Measurements from ENCODE around the gene SART3. TPM values are rescaled to one million over a fixed set of nuclear protein-coding genes. Genes with fewer than 3 reads are reported as not detected.

Gene SART3
- total RNA-seq, 4 donors from 2014 or later: 35.0 to 52.6 (median 36.5) TPM

- TF ChIP-seq CTCF (IDR thresholded peaks at IDR 0.05; ENCODE audit: low read depth): no peak
Measured at GRCh38 chr12:108567406-108568337, 6.7 kb upstream of the SART3 start.

- no peak for TF ChIP-seq CTCF (IDR thresholded peaks at IDR 0.05; ENCODE audit: low read depth)
Measured at GRCh38 chr12:108566452-108566851, 5.5 kb upstream of the SART3 start.

- TF ChIP-seq CTCF (IDR thresholded peaks at IDR 0.05; ENCODE audit: low read depth): no peak
Measured at GRCh38 chr12:108565976-108566375, 5.0 kb upstream of the SART3 start.

- no peak for TF ChIP-seq CTCF (IDR thresholded peaks at IDR 0.05; ENCODE audit: low read depth)
Measured at GRCh38 chr12:108565146-108565545, 4.2 kb upstream of the SART3 start.

GRCh38 chr12:108564724-108565123 is 3.8 kb upstream of the SART3 start:
- no peak for TF ChIP-seq CTCF (IDR thresholded peaks at IDR 0.05; ENCODE audit: low read depth)

- TF ChIP-seq CTCF (IDR thresholded peaks at IDR 0.05; ENCODE audit: low read depth): no peak
Measured at GRCh38 chr12:108563804-108564151, 2.8 kb upstream of the SART3 start.

GRCh38 chr12:108563136-108563803 is 2.3 kb upstream of the SART3 start:
- no peak for TF ChIP-seq CTCF (IDR thresholded peaks at IDR 0.05; ENCODE audit: low read depth)

Measured in subcutaneous adipose tissue (tissue), 4 donors.